HEK293 (cell line): ENCODE results near the gene SMIM33.

Experiments
- ATF2 ChIP-seq: fragments of 450-650 bp; formaldehyde crosslinking; IDR thresholded peaks from 2 replicates; pipeline ENCODE4 v1.5.1; 2016; ENCODE audit warnings: missing biosample characterization, missing genetic modification characterization, low read depth
- BCL11A ChIP-seq: fragments of 450-650 bp; formaldehyde crosslinking; IDR thresholded peaks from 2 replicates; pipeline ENCODE4 v1.5.1; 2016; ENCODE audit warnings: low read depth, missing biosample characterization, missing genetic modification characterization
- ELK4 ChIP-seq: IDR thresholded peaks from 2 replicates; pipeline ENCODE4 v1.6.1; 2011; ENCODE audit warnings: mild to moderate bottlenecking, low read depth, low read length, borderline replicate concordance
- ZNF121 ChIP-seq: fragments of 450-650 bp; formaldehyde crosslinking; IDR thresholded peaks from 2 replicates; pipeline ENCODE4 v1.5.1; 2016; ENCODE audit warnings: missing biosample characterization, missing genetic modification characterization

- no peak for TF ChIP-seq ATF2
- TF ChIP-seq ZNF121 = no peak
- no peak for TF ChIP-seq ELK4
- no peak for TF ChIP-seq BCL11A (tag by site-specific recombination)
Measured at GRCh38 chr5:139473105-139473504, 2.3 kb downstream of the SMIM33 start.
